ENCODE measurements around the gene ARHGAP24.
"Not testable (repeated sequence)": the region's sequence is repeated elsewhere in the genome, so short reads cannot be mapped to it uniquely, and the experiment has no call there.

ARHGAP24 gene

GRCh38 chr4:85898231-85898630 lies 423.3 kb downstream of the ARHGAP24 start:
- TF ChIP-seq CTCF (IDR thresholded peaks at IDR 0.05; ENCODE audit: insufficient read depth, low read length, missing control alignments): no peak
- ChIA-PET CTCF (interaction anchor here (0.9 kb wide), 1 partner anchor 9 kb away, joined by 3 read pairs; no protein-coding TSS in a partner anchor), POLR2A (no interaction called here)
- no peak overlapping the region for H3K4me3 ChIP-seq (ENCODE audit: low read depth, low read length)
- DNase-seq (ENCODE audit: low read depth, low spot score): no peak

GRCh38 chr4:85901500-85901899 lies 426.6 kb downstream of the ARHGAP24 start:
- ChIA-PET POLR2A (no interaction called here), CTCF (interaction anchor here (0.7 kb wide), 1 partner anchor 9 kb away, joined by 4 read pairs; no protein-coding TSS in a partner anchor)
- H3K4me3 ChIP-seq (ENCODE audit: low read depth, low read length): no peak overlapping the region
- TF ChIP-seq CTCF (IDR thresholded peaks at IDR 0.05; ENCODE audit: insufficient read depth, low read length, missing control alignments): no peak
- peak; percentile 14 for DNase-seq (ENCODE audit: low read depth, low spot score)

- DNase-seq (ENCODE audit: low read depth, low spot score); H3K4me3 ChIP-seq (ENCODE audit: low read depth, low read length); POLR2A ChIA-PET; CTCF ChIA-PET: not testable (repeated sequence)
These were observed 427.7 kb downstream of the ARHGAP24 start for GRCh38 chr4:85902647-85903046.

- ChIA-PET POLR2A (no interaction called here), CTCF (interaction anchor here (0.6 kb wide), 1 partner anchor 822 kb away, joined by 3 read pairs; no protein-coding TSS in a partner anchor)
- TF ChIP-seq CTCF (IDR thresholded peaks at IDR 0.05; ENCODE audit: insufficient read depth, low read length, missing control alignments): no peak
- no peak overlapping the region for H3K4me3 ChIP-seq (ENCODE audit: low read depth, low read length)
- DNase-seq (ENCODE audit: low read depth, low spot score): no peak
These were observed 430.8 kb downstream of the ARHGAP24 start for GRCh38 chr4:85905761-85906160.

GRCh38 chr4:85907001-85907400 lies 432.1 kb downstream of the ARHGAP24 start:
- ChIA-PET CTCF (no interaction called here), POLR2A (no interaction called here)
- no peak overlapping the region for H3K4me3 ChIP-seq (ENCODE audit: low read depth, low read length)
- DNase-seq (ENCODE audit: low read depth, low spot score): no peak
- TF ChIP-seq CTCF (IDR thresholded peaks at IDR 0.05; ENCODE audit: insufficient read depth, low read length, missing control alignments): no peak

GRCh38 chr4:85909851-85910250 lies 434.9 kb downstream of the ARHGAP24 start:
- POLR2A ChIA-PET: no interaction called here
- H3K4me3 ChIP-seq (ENCODE audit: low read depth, low read length): no peak overlapping the region
- TF ChIP-seq CTCF (IDR thresholded peaks at IDR 0.05; ENCODE audit: insufficient read depth, low read length, missing control alignments): no peak
- CTCF ChIA-PET: interaction anchor here (1.0 kb wide), 1 partner anchor 9 kb away, joined by 4 read pairs; no protein-coding TSS in a partner anchor
- no peak for DNase-seq (ENCODE audit: low read depth, low spot score)

- no peak overlapping the region for H3K4me3 ChIP-seq (ENCODE audit: low read depth, low read length)
- CTCF ChIA-PET: no interaction called here
- no peak for DNase-seq (ENCODE audit: low read depth, low spot score)
- POLR2A ChIA-PET: no interaction called here
- no peak for TF ChIP-seq CTCF (IDR thresholded peaks at IDR 0.05; ENCODE audit: insufficient read depth, low read length, missing control alignments)
These were observed 436.0 kb downstream of the ARHGAP24 start for GRCh38 chr4:85910985-85911384.

Measured in AG04449 (cell line).